OCI-M2 (cell line): Measurements from ENCODE around the gene DDX19B.
"Not testable (repeated sequence)": the region's sequence is repeated elsewhere in the genome, so short reads cannot be mapped to it uniquely, and the experiment has no call there.

Experiments used
- DNase-seq: peaks from one replicate; lab custom pipeline; 2025; ENCODE audit not compliant: unreplicated experiment; lab: John Stamatoyannopoulos, UW

DDX19B gene

DNA sequence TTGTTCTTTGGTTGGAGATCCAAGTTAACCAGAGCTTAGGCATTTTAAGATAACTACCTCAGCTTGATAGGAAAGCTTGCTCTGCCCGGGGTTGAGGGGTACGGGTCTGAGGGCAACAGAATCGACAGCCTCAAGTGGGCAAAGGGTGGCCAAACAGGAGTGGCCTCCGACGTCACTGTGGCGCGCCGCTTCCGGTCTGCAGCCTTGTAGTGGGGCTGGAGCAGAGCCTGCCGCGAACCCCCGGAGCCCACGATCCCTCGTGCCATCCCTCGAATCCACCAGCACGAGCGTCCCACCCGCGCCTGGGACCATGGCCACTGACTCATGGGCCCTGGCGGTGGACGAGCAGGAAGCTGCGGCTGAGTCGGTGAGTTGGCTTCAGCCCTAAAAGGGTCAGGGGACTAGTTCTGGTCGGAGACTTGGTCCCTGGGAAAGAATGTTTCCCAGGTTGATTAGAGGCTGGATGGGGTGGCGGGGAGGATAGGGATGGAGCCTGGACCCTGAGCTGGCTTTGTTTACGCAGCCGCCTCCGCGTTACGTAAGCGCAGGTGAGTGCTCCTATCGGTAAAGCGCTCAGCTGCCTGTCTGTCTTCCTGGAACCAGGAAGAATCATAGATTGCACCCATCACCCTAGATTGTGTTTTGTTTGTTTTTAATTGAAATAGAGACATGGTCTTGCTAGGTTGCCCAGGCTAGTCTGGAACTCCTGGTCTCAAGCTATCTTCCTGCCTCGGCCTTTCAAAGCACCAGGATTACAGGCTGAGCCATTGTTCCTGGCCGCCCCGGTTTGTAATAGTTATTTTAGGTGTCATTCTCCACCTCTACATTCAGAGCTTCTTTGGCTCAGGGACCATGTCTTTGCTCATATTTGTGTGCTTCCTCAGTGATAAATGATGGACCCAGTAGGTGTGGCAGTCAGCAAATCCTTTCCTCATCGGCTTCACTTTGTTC lies at the start of gene DDX19B:
DDX19B (plus strand) TSS at position 199 of the 951 bp plus-strand sequence; CDS start at position 311, 112 bp downstream.
- no peak for DNase-seq

DNA sequence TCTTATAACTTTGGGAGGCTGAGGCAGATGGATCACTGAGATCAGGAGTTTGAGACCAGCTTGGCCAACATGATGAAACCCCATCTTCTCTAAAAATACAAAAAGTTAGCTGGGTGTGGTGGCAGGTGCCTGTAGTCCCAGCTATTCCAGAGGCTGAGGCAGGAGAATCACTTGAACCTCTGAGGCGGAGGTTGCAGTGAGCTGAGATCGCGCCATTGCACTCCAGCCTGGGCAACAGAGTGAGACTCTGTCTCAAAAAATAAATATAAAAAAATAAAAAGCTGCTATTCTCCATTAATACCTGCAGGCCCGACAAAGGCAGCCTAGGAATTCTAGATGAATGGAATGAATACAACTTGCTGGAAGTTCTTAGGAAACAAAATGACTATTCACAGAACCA lies 49.3 kb upstream of the DDX19B start:
- not testable (repeated sequence) for DNase-seq

GRCh38 chr16:70250748-70251628 lies 48.0 kb upstream of the DDX19B start:
- DNase-seq, result no peak

DNA sequence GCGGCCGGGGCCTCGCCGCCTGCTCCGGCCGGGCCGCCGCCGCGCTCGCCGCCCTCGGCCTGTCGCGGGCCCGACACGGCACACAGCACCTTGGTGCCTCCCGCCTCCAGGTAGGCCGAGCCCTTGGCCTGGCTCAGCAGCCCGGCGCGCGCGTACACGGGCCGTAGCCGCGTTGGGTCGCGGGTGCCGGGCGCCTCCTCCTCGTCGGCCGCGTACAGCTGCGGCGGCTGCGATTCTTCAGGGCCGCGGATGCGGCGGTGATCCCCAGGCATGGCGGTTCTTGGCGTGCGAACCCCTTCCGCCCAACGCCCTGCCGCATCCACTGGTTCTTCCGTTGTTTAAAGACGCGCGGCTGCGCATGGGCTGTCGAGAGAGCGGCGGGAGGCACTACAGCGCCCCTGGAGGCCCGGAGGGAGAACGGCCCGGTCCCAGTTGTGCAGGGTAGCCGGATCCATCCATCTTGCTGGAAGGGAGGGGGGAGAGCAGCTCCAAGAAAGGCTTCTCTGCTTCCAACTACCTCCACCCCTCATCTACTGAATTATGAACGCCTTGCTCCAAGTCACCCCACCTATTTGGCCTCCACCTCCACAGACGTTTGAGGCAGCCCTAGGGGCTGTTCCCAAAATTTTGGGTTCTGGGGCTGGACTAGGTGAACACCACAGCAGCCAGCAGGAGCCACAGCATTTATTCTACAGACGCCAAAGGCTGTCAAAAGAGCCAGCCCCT lies 47.2 kb upstream of the DDX19B start, which contains the start of gene EXOSC6:
EXOSC6 (minus strand) TSS at position 312 of the 726 bp plus-strand sequence; CDS start at position 272, 40 bp downstream.
- peak; percentile 44 for DNase-seq

GRCh38 chr16:70252355-70252988 lies 46.5 kb upstream of the DDX19B start:
- no peak for DNase-seq

DNA sequence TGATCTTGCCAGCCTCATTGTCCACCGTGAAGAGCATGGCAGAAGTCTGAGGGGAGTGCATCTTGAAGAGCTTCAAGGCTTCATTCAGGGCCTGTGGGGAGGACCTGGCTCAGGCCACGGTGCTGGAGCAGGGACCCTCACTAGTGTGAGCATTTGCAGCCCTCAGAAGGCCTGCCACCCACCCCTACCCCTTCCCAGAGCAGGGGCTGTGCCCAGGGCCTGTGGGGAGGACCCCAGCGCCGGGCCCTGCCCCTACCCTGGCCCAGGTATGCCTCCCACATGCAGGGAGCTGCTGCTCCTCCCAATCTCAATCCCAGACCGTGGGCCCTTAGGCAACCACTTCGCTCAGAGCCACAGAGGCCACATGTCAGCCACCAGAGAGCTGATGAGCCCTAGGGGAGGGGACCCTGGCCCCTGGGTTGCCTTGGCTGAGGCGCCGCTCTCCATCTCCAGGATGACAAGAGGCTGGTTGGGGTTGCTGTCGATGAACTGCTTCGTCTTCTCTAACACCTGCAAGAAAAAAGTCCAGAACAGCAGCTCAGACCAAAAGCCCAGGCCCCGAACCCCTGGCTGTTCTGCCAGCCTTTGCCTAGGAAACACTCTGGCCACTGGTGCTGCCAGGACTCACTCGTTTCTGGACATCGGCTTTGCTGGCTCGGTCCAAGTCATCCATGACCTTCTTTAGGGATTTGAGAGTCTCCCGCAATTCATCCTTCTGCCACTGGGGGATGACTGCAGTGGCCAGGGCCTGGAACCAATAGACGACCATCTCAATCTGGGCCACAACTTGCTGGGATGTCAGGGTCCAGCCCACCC lies 45.5 kb upstream of the DDX19B start:
- DNase-seq, result no peak

- no peak for DNase-seq
Observed at GRCh38 chr16:70254180-70254964, 44.6 kb upstream of the DDX19B start.

GRCh38 chr16:70254965-70255286 lies 44.1 kb upstream of the DDX19B start:
- DNase-seq, result no peak

DNA sequence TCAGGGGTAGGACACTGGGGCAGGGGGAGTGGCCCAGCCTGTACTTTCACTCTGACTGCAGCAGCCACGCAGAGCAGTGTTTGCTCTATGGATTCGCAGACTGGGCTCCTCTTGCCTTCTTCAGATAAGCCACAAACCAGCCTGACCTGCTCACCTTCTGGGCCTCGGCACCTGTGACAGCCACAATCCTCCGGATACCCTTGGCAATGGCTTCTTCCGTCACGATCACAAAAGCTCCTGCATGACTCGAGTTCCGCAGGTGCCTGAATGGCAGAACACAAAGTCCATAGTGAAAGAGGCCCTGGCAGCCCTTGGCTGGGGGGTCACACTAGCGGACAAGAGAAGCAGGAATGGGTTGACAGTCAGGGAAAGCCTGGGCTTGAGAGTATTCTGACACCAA lies 43.4 kb upstream of the DDX19B start:
- no peak for DNase-seq

DNA sequence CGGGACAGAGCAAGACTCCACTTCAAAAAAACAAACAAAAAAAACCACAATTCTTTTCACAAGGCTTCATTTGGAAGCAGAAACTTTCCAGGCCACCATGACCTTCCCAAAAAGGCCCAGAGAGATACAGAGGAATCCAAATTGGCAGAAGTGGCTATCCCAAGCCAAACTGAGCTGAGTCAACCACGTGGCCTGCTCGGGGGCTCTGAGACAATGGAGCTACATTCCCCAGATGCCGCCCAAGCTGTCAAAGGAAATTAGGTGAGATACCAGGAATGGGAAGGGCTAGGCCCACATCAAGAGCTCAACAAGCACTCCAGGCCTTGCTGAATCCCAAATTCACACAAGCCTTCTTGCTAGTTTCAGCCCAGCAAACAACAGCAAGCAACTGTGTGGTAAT lies 41.6 kb upstream of the DDX19B start:
- DNase-seq, result no peak

- no peak for DNase-seq
Observed at GRCh38 chr16:70258065-70258464, 40.9 kb upstream of the DDX19B start.

GRCh38 chr16:70258946-70259345 lies 40.0 kb upstream of the DDX19B start:
- no peak for DNase-seq

DNA sequence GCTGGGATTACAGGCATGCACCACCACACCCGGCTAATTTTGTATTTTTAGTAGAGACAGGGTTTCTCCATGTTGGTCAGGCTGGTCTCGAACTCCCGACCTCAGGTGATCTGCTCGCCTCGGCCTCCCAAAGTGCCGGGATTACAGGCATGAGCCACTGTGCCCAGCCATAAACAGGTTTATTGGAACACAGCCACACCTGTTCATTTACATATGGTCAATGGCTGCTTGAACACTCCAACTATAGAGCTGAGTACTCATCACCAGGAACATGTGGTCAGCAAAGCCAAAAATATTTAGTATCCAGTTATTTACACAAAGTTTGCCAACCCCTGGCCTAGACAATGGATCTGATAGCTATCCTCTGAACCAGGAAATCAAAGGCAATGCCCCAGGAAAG lies 39.1 kb upstream of the DDX19B start:
- not testable (repeated sequence) for DNase-seq

GRCh38 chr16:70267516-70267915 lies 31.5 kb upstream of the DDX19B start:
- DNase-seq, result no peak

- not testable (repeated sequence) for DNase-seq
Observed at GRCh38 chr16:70267922-70268321, 31.1 kb upstream of the DDX19B start.

GRCh38 chr16:70269471-70269870 lies 29.5 kb upstream of the DDX19B start:
- no peak for DNase-seq

DNA sequence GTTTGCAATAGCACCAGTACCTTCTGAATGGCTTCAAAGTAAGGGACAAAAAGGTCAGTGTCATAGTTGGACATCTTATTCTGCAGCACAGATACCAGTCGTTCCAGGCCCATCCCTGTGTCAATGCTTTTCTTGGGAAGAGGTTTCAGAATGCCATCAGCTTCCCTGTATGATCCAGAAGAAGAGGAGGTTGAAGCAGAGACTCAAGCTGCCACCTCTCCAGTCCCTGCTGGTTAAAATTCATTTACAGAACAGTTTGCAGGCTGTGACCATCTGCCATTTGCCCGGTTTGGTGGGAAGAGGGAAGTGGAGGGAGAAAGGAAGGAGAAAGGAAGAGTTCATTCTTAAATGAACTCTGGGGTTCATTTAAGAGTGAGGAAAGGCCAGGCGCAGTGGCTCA lies 28.8 kb upstream of the DDX19B start:
- DNase-seq, result no peak

DNA sequence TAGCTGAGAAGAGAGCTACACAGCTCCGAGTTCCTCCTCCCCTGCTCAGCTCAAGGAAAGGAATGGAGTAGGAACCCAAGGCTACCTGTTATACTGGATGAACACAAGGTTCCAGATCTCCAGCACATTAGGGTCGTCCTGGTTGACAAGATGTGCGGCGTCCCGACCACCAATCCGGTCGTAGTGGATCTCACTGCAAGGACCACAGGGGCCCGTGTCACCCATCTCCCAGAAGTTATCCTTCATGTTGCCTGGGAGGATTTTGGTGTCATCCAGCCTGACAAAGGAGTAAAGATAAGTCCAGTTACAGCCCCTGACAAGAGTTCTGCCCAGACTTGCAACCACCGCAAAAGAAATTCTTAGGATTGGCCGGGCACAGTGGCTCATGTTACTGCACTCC lies 27.3 kb upstream of the DDX19B start:
- DNase-seq, result no peak

DNA sequence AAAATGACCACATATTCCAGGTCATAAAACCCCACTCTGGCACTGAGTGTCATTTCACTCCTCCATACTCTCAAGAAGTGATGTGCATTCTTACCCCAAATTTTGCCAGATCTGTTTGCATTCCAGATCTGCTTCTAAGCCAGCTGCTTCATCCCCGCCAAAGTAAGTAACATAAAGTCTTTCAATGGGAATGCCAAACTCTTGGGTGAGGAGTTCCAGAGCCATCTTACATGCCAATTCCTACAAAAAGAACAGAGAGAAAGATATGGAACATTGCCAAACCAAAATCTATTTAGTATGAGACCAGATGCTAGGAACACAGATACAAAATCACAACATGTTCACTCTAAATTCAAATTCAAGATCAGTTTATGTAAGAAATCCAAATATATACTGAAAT lies 22.6 kb upstream of the DDX19B start:
- no peak for DNase-seq
